Activated CD4-positive, alpha-beta T cell treated with anti-CD3 and anti-CD28 coated beads for 24 hours (primary cell): ENCODE data around the gene FAM162A.
"Not testable (repeated sequence)": the region's sequence is repeated elsewhere in the genome, so short reads cannot be mapped to it uniquely, and the experiment has no call there.

Source experiments
- DNase-seq, 2 donors: peaks; one replicate each; pipeline ENCODE4 v3.0.0-alpha.2; 2020; ENCODE audit warnings: low read depth in 2 of 2

The FAM162A gene

GRCh38 chr3:122416966-122417365 lies 33.0 kb downstream of the FAM162A start:
- no peak for DNase-seq

DNA sequence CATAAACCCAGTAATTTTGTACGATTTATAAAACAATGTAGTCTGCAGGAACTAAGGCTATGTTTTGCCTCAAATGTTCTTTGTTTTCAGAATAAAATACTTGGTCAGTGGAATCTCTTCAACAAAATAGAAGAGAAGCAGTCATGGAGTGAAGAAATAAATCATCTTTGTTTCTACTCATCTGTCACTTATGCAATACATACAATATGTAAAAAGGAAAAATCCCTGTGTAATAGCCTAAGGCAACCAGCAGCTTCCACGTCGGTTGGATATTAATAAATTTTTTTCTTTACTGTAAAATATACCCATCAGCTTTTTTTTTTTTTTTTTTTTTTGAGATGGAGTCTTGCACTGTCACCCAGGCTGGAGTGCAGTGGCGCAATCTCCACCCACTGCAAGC lies 37.1 kb downstream of the FAM162A start:
- no peak for DNase-seq

DNA sequence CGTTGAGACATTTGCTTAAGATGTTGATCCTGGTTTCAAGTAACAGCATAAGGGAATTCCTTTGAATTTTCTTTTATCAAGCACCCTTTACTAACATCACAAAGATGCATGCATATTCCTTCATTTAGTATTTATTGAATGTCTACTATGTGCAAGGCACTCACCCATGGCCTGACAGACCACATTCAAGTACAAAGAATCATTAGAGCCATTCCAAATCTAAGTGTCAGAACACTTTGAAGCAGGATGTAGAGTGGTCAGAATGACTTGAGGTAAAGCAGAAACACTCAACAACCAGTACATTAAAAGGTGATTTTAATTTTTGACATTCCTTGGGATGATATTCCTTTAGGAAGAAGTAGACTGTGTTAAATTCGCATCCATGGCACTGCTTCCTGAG lies 37.9 kb downstream of the FAM162A start:
- DNase-seq: no peak

GRCh38 chr3:122427857-122428471 lies 44.0 kb downstream of the FAM162A start:
- DNase-seq: no peak

GRCh38 chr3:122430371-122430770 lies 46.4 kb downstream of the FAM162A start:
- no peak for DNase-seq

GRCh38 chr3:122435950-122436349 lies 52.0 kb downstream of the FAM162A start:
- no peak for DNase-seq

DNA sequence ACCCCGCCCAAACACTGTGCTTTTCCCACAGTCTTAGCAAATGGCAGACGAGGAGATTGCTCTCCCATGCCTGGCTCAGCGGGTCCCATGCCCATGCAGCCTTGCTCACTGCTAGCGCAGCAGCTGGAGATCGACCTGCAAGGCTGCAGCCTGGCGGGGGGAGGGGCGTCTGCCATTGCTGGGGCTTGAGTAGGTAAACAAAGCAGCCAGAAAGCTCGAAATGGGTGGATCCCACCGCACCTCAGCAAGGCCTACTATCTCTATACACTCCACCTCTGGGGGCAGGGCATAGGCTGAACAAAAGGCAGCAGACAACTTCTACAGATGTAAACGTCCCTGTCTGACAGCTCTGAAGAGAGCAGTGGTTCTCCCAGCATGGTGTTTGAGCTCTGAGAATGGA lies 59.1 kb downstream of the FAM162A start:
- no peak for DNase-seq

DNA sequence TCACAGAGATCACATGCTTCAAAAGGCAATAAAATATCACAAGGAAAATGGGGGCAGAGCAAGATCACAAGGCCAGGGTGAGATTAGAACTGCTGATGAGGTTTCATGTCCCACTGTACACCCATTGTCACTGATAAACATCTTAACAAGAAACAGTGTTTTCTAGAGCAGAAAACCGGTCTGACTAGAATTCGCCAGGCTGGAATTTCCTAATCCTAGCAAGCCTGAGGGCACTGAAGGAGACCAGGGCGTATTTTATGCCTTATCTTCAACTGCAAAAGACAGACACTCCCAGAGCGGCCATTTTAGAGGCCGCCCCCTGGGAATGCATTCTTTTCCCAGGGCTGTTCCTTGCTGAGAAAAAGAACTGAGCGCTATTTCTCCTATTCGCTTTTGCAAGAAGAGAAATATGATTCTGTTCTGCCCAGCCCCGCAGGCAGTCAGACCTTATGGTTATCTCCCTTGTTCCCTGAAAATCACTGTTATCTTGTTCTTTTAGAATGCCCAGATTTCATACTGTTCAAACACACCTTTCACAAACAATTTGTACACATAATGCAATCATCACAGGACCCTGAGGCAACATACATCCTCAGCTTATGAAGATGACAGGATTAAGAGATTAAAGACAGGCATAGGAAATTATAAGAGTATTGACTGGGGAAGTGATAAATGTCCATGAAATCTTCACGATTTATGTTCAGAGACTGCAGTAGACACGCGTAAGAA lies 59.9 kb downstream of the FAM162A start:
- not testable (repeated sequence) for DNase-seq

GRCh38 chr3:122444491-122444887 lies 60.5 kb downstream of the FAM162A start:
- not testable (repeated sequence) for DNase-seq

DNA sequence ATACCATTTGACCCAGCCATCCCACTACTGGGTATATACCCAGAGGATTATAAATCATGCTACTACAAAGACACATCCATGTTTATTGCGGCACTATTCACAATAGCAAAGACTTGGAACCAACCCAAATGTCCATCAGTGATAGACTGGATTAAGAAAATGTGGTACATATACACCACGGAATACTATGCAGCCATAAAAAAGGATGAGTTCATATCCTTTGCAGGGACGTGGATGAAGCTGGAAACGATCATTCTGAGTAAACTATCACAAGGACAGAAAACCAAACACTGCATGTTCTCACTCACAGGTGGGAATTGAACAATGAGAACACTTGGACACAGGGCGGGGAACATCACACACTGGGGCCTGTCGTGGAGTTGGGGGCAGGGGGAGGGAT lies 64.2 kb downstream of the FAM162A start:
- not testable (repeated sequence) for DNase-seq

- DNase-seq: no peak
Measured at GRCh38 chr3:122451371-122451770, 67.4 kb downstream of the FAM162A start.

DNA sequence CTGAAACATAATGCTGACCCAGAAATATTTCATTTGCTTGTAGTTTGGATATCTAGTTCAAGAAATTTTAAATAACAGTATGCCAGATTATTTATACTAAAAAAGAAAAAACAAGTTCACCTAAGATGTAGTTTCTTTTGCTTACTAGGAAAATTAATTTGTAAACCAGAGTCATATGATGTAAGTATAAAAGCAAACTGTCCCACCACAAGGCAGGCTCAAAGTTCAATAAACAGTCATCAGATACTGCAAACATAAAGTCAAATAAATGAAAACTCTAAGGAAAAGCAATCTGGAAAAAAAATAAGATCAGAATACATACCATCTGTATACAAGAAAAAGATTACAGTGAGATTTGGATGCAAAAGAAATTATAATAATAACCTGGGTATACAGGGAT lies 72.1 kb downstream of the FAM162A start:
- DNase-seq: no peak

- DNase-seq: no peak
Measured at GRCh38 chr3:122457706-122458105, 73.7 kb downstream of the FAM162A start.

- no peak for DNase-seq
Measured at GRCh38 chr3:122458992-122459391, 75.0 kb downstream of the FAM162A start.

GRCh38 chr3:122461806-122462205 lies 77.8 kb downstream of the FAM162A start:
- DNase-seq: no peak
